HG03469 (cell line): ENCODE data around the gene DCAF8L1.
"Not testable (repeated sequence)": the region's sequence is repeated elsewhere in the genome, so short reads cannot be mapped to it uniquely, and the experiment has no call there.

Experiments
- ATAC-seq: cut with Tn5 transposase; IDR thresholded peaks from one replicate; pipeline ENCODE4 v1.9.1; 2021; ENCODE audit warnings: mild to moderate bottlenecking, moderate library complexity, moderate number of reproducible peaks; ENCODE audit not compliant: unreplicated experiment

DCAF8L1 gene

GRCh38 chrX:27981349-27981748, at the start of gene DCAF8L1:
DCAF8L1 (minus strand) TSS chrX:27981449; CDS start chrX:27981334, 115 bp downstream.
- no peak for ATAC-seq

GRCh38 chrX:28022371-28022770, 41.1 kb upstream of the DCAF8L1 start:
- no peak for ATAC-seq

GRCh38 chrX:28016823-28017222, 35.6 kb upstream of the DCAF8L1 start:
- ATAC-seq = no peak

GRCh38 chrX:28015993-28016392, 34.7 kb upstream of the DCAF8L1 start:
- no peak for ATAC-seq

- no peak for ATAC-seq
Measured at GRCh38 chrX:28010875-28011274, 29.6 kb upstream of the DCAF8L1 start.

GRCh38 chrX:27998666-27999065, 17.4 kb upstream of the DCAF8L1 start:
- ATAC-seq = no peak

- ATAC-seq = no peak
Measured at GRCh38 chrX:27997622-27998021, 16.4 kb upstream of the DCAF8L1 start.

GRCh38 chrX:27996132-27996531, 14.9 kb upstream of the DCAF8L1 start:
- no peak for ATAC-seq

- no peak for ATAC-seq
Measured at GRCh38 chrX:27995611-27996010, 14.4 kb upstream of the DCAF8L1 start.

- no peak for ATAC-seq
Measured at GRCh38 chrX:27987862-27988646, 6.8 kb upstream of the DCAF8L1 start.

- not testable (repeated sequence) for ATAC-seq
Measured at GRCh38 chrX:27976934-27977333, 4.3 kb downstream of the DCAF8L1 start.

GRCh38 chrX:27976284-27976683, 5.0 kb downstream of the DCAF8L1 start:
- ATAC-seq = no peak

GRCh38 chrX:27968878-27969277, 12.4 kb downstream of the DCAF8L1 start:
- ATAC-seq = no peak

- ATAC-seq = no peak
Measured at GRCh38 chrX:27968352-27968751, 12.9 kb downstream of the DCAF8L1 start.

GRCh38 chrX:27966955-27967354, 14.3 kb downstream of the DCAF8L1 start:
- ATAC-seq = no peak

GRCh38 chrX:27966492-27966891, 14.8 kb downstream of the DCAF8L1 start:
- ATAC-seq = no peak

- not testable (repeated sequence) for ATAC-seq
Measured at GRCh38 chrX:27965348-27965747, 15.9 kb downstream of the DCAF8L1 start.

GRCh38 chrX:27964432-27964831, 16.8 kb downstream of the DCAF8L1 start:
- ATAC-seq = no peak

- not testable (repeated sequence) for ATAC-seq
Measured at GRCh38 chrX:27960410-27960809, 20.8 kb downstream of the DCAF8L1 start.

GRCh38 chrX:27953171-27953570, 28.1 kb downstream of the DCAF8L1 start:
- ATAC-seq = no peak

GRCh38 chrX:27933361-27933760, 47.9 kb downstream of the DCAF8L1 start:
- no peak for ATAC-seq
